Smooth muscle cell (in vitro differentiated cells): ENCODE results near the gene SPATA20. TPM values are rescaled to one million over a fixed set of nuclear protein-coding genes. Genes with fewer than 3 reads are reported as not detected.
A peak's percentile ranks its signal among the peaks of the same experiment; 100 is the strongest.

Experiments
- DNase-seq: peaks from one replicate; lab custom pipeline; 2025; ENCODE audit not compliant: unreplicated experiment; lab: John Stamatoyannopoulos, UW
- H2AFZ ChIP-seq: fragments of 200-600 bp; sonication (generic); 2 replicates; pipeline ENCODE4 v1.6.0; 2016; ENCODE audit warnings: antibody characterized with exemption, low read depth, mild to moderate bottlenecking
- H3F3A ChIP-seq: fragments of 200-600 bp; sonication (generic); 2 replicates; pipeline ENCODE4 v1.6.0; 2017; ENCODE audit warnings: antibody characterized with exemption, low read depth
- H3K27ac ChIP-seq: fragments of 200-600 bp; sonication (generic); 2 replicates; pipeline ENCODE4 v1.5.1; 2016; ENCODE audit warnings: low read depth, mild to moderate bottlenecking
- H3K27me3 ChIP-seq: fragments of 200-600 bp; sonication (generic); 2 replicates; pipeline ENCODE4 v1.6.1; 2016; ENCODE audit warnings: low read depth, mild to moderate bottlenecking
- H3K36me3 ChIP-seq: fragments of 200-600 bp; sonication (generic); 2 replicates; pipeline ENCODE4 v1.5.1; 2016; ENCODE audit warnings: low read depth
- H3K4me1 ChIP-seq: fragments of 200-600 bp; sonication (generic); 2 replicates; pipeline ENCODE4 v1.5.1; 2016; ENCODE audit warnings: low read depth
- H3K4me2 ChIP-seq: fragments of 200-600 bp; sonication (generic); 2 replicates; pipeline ENCODE4 v1.6.0; 2016; ENCODE audit warnings: mild to moderate bottlenecking
- H3K4me3 ChIP-seq: fragments of 200-600 bp; sonication (generic); 2 replicates; pipeline ENCODE4 v1.5.1; 2016; ENCODE audit warnings: mild to moderate bottlenecking
- H3K79me2 ChIP-seq: fragments of 200-600 bp; sonication (generic); 2 replicates; pipeline ENCODE4 v1.6.0; 2016; ENCODE audit warnings: low read depth, mild to moderate bottlenecking
- H3K9ac ChIP-seq: fragments of 200-600 bp; sonication (generic); 2 replicates; pipeline ENCODE4 v1.6.0; 2016; ENCODE audit warnings: low read depth
- H3K9me3 ChIP-seq: fragments of 200-600 bp; sonication (generic); replicated peaks from 2 replicates; pipeline ENCODE4 v1.5.1; 2016; ENCODE audit warnings: low read depth
- H4K20me1 ChIP-seq: fragments of 200-600 bp; sonication (generic); 2 replicates; pipeline ENCODE4 v1.6.0; 2016; ENCODE audit warnings: low read depth
- WGBS: methylation state at CpG from one replicate; pipeline ENCODE4 v1.1.7; 2016; ENCODE audit warnings: low lambda C conversion rate; 5-methylcytosine and 5-hydroxymethylcytosine counted together
- polyA plus RNA-seq: library from polyadenylated mRNA; unstranded; fragments of >200 nt; fragmentation: Nextera tagmentation; extraction: Ambion mirVana; gene quantifications from 2 replicates; pipeline ENCODE4 v1.2.1, GENCODE V29; 2016
- total RNA-seq: library from RNA; depleted of rRNA; stranded (reverse); fragments of >200 nt; gene quantifications from 2 replicates; pipeline ENCODE4 v1.2.3, GENCODE V29; 2014
- TF ChIP-seq, protein P1 (sequence below): fragments of 200-600 bp; sonication (generic); IDR thresholded peaks from 2 replicates; pipeline ENCODE4 v1.5.1; 2017; ENCODE audit warnings: borderline replicate concordance, mild to moderate bottlenecking, antibody characterized with exemption; ENCODE audit not compliant: insufficient read depth, poor library complexity, severe bottlenecking

The SPATA20 gene
- total and polyA plus RNA-seq, 2 experiments from 2014 or later, result 61.0 to 62.7 TPM

DNA sequence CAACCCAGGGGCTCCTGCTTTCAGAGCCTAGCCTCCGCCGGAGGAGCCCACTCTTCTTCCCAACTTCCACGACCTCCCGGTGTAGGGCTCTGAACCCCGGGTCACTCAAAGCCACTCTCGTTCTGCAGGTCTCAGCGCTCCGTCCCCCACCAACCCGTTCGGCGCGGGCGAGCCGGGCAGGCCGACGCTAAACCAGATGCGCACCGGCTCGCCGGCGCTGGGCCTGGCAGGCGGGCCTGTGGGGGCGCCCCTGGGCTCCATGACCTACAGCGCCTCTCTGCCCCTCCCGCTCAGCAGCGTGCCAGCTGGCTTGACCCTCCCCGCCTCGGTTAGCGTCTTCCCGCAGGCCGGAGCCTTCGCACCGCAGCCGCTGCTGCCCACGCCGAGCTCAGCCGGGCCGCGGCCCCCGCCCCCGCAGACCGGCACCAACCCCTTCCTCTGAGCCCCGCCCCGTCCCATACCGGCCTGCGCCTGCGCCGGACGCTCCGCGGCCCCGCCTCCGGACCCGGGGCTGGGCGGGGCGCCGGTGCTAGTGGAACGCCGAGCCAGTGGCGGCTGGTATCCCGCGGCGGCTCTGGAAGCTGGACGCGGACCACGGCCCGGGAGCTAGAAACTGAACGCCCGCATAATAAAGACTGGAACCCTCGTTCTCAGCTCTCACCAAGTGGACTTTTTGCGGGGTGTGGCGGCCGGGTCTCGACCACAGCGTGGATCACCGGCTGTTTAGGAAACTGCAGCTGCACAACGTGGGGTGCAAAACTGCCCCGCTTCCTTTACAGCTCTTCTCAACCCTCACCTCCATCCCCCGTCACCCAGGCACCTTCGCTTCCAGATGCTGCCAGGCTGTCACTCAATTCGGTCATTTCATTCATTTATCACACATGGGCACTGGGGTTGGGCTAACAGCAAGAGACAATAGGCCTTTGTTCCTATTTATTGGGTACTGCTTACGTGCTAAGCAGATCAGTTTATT, 5.0 kb upstream of the SPATA20 start:
- no peaks in the 10 kb centered on the region for H3K27me3 ChIP-seq
- no peaks in the 10 kb centered on the region for H3K36me3 ChIP-seq
- H3K9ac ChIP-seq, result peak overlapping the region; percentile 39
- H3F3A ChIP-seq, result no peaks in the 10 kb centered on the region
- 6% methylated on average over 65 of the region's 82 CpGs for WGBS
- no peaks in the 10 kb centered on the region for H3K9me3 ChIP-seq
- H3K4me3 ChIP-seq, result peak overlapping the region; percentile 53
- H3K79me2 ChIP-seq, result no peaks in the 10 kb centered on the region
- H3K27ac ChIP-seq, result peak overlapping the region; percentile 2
- TF ChIP-seq, protein P1, sequence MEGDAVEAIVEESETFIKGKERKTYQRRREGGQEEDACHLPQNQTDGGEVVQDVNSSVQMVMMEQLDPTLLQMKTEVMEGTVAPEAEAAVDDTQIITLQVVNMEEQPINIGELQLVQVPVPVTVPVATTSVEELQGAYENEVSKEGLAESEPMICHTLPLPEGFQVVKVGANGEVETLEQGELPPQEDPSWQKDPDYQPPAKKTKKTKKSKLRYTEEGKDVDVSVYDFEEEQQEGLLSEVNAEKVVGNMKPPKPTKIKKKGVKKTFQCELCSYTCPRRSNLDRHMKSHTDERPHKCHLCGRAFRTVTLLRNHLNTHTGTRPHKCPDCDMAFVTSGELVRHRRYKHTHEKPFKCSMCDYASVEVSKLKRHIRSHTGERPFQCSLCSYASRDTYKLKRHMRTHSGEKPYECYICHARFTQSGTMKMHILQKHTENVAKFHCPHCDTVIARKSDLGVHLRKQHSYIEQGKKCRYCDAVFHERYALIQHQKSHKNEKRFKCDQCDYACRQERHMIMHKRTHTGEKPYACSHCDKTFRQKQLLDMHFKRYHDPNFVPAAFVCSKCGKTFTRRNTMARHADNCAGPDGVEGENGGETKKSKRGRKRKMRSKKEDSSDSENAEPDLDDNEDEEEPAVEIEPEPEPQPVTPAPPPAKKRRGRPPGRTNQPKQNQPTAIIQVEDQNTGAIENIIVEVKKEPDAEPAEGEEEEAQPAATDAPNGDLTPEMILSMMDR, result no peak
- DNase-seq, result peak; percentile 76
- H3K4me1 ChIP-seq, result peaks cover 14% of the 10 kb centered on the region
- H3K4me2 ChIP-seq, result peak overlapping the region; percentile 86
- peak overlapping the region; percentile 76 for H2AFZ ChIP-seq
- H4K20me1 ChIP-seq, result no peaks in the 10 kb centered on the region

DNA sequence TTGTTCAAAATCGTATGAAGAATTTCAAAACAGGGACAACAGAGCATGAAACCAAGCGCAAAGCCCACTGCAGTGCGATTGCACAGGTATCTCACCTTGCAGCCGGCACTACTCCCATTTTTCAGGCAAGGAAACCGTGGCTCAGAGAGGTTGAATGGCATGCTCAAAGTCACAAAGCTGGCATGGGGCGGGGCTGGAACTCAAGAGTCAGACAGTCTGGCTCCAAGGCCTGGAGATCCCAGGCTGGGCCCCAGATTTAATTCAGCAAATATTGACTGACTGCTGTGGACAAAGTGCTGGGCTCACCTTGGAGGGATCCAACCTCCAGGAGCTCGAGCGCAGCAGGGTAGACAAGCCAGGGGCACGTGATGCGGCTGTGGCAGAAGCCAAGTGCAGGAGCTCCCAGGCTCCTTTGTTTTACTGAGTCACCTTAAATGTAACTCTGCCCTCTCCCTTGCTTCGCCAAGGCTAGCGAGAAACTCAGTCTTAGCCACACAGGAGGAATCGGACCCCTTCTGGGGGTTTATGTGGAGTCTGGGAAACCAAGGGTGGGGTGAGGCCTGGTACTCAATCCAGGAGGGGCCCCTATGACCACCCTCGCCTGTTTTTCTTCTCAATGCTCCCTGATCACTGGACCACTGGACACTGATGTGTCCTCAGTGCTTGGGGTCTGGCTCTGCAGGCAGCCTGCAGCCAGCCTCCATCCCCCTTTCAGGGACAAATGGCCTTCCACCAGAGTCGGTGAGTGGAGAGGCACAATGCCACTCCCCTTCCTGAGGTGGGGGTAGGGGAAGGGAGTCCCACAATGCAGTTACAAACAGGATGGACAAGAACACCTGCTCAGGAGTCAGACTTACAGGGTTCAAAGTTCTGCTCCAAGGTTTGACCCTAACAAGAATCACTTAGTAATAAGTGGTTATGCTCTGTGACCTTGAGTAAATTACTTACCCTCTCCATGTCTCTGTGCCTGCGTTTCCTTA, 3.9 kb upstream of the SPATA20 start:
- peak overlapping the region; percentile 86 for H3K4me2 ChIP-seq
- H2AFZ ChIP-seq, result peak overlapping the region; percentile 53
- peak overlapping the region; percentile 53 for H3K4me3 ChIP-seq
- H3K27ac ChIP-seq, result peak overlapping the region; percentile 40
- no peaks in the 10 kb centered on the region for H3K79me2 ChIP-seq
- H4K20me1 ChIP-seq, result no peaks in the 10 kb centered on the region
- peak overlapping the region; percentile 19 for H3K9ac ChIP-seq
- H3K4me1 ChIP-seq, result peaks cover 19% of the 10 kb centered on the region
- no peak for DNase-seq
- no peaks in the 10 kb centered on the region for H3K36me3 ChIP-seq
- H3F3A ChIP-seq, result no peaks in the 10 kb centered on the region
- TF ChIP-seq, protein P1, result no peak
- no peaks in the 10 kb centered on the region for H3K27me3 ChIP-seq
- no peaks in the 10 kb centered on the region for H3K9me3 ChIP-seq
- WGBS, result 81% methylated on average over 16 of the region's 16 CpGs

DNA sequence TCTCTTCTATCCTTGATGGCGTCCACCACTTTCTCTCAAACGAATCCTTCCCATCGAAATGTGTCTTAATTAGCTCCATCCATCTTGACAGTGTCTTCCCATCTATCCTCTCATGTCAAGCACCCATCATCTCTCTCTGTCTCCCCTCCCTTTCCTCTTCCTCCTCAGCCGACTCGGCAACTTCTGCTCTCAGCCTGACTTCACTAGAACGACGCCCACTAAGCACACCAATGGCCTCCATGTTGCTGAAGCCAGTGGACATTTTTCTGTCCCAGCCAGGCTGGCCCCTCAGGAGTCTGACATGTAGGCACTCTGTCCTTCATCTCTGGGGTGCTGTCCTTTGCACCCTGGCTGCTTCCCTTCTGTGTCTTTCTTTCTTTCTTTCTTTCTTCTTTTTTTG, 2.5 kb upstream of the SPATA20 start:
- Histone ChIP-seq H3K36me3 (no peaks in the 10 kb centered on the region), H3K27me3 (no peaks in the 10 kb centered on the region), H3K4me1 (peaks cover 19% of the 10 kb centered on the region), H3K9ac (no peak overlapping the region), H4K20me1 (no peaks in the 10 kb centered on the region), H3K4me3 (no peak overlapping the region), H3K9me3 (no peaks in the 10 kb centered on the region), H3F3A (no peaks in the 10 kb centered on the region), H3K27ac (no peak overlapping the region), H3K4me2 (no peak overlapping the region), H3K79me2 (no peaks in the 10 kb centered on the region), H2AFZ (no peak overlapping the region)
- WGBS, result 89% methylated on average over 7 of the region's 7 CpGs
- DNase-seq, result no peak
- TF ChIP-seq, protein P1, result no peak
